SK-N-MC (cell line): Measurements from ENCODE around the gene ATP6V1G2.

Experiments used
- DNase-seq: peaks from one replicate; pipeline ENCODE4 v3.0.0-alpha.2; 2011; ENCODE audit warnings: low read depth, low spot score
- H3K27ac ChIP-seq: fragments of 200-600 bp; sonication (generic); 2 replicates; pipeline ENCODE4 v1.5.1; 2016; ENCODE audit warnings: mixed run types
- H3K36me3 ChIP-seq: fragments of 200-600 bp; sonication (generic); 2 replicates; pipeline ENCODE4 v1.6.1; 2017; ENCODE audit warnings: antibody characterized with exemption, low read length, mixed read lengths; ENCODE audit not compliant: insufficient read depth
- H3K4me3 ChIP-seq: fragments of 200-600 bp; sonication (generic); 2 replicates; pipeline ENCODE4 v1.5.1; 2016
- H3K9ac ChIP-seq: fragments of 200-600 bp; sonication (generic); 2 replicates; pipeline ENCODE4 v1.8.0; 2017; ENCODE audit warnings: mixed run types, mixed read lengths; ENCODE audit not compliant: insufficient read length
- H3K9me3 ChIP-seq: fragments of 200-600 bp; sonication (generic); 2 replicates; pipeline ENCODE4 v1.6.1; 2017; ENCODE audit warnings: low read depth, mild to moderate bottlenecking, antibody characterized with exemption, low read length, moderate library complexity, mixed read lengths
- EZH2 ChIP-seq: fragments of 200-600 bp; sonication (generic); IDR thresholded peaks from one replicate; pipeline ENCODE4 v1.6.1; 2017; ENCODE audit warnings: antibody characterized with exemption
- FOXP2 ChIP-seq: optimal IDR thresholded peaks from 2 replicates; pipeline ENCODE3; 2011; ENCODE audit warnings: mild to moderate bottlenecking, moderate library complexity; ENCODE audit not compliant: insufficient read depth; ENCODE audit errors: extremely low read length, control extremely low read depth
- POLR2AphosphoS5 ChIP-seq: IDR thresholded peaks from 2 replicates; pipeline ENCODE4 v1.6.1; 2012; ENCODE audit warnings: mild to moderate bottlenecking, low read depth, low read length, borderline replicate concordance

Gene ATP6V1G2

DNA sequence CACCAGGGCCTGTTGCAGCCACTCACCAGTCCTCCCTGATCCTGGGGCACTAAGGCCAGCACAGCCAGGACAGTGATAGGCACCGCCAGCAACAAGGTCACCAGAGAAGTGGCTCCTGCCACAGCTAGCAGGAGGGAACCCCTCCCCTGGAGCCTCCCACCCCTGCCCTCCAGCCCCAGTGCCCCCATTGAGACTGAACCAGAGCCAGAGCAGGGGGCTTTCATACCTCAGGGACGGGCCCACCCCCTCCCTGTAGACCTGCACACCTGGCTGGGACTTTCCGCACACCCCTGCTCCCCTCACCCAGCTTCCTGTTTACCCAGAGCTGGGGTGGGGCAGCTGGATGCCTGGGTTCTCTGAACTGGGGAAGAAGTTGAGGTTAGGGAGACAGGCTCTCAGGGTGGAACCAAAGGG, 35.8 kb upstream of the ATP6V1G2 start, which contains the start of gene LTB:
Gene LTB (minus strand): TSS at position 195 of the 414 bp plus-strand sequence. CDS start 7 bp downstream, at position 188.
- Histone ChIP-seq H3K9me3 (no peaks in the 10 kb centered on the region), H3K9ac (peak within 1 kb of the TSS; percentile 81), H3K27ac (no peak within 1 kb of the TSS), H3K36me3 (no peaks in the 10 kb centered on the region), H3K4me3 (peak within 1 kb of the TSS; percentile 88)
- no peak for DNase-seq
- TF ChIP-seq EZH2: no peak
- TF ChIP-seq FOXP2: no peak
- no peak for TF ChIP-seq POLR2AphosphoS5

DNA sequence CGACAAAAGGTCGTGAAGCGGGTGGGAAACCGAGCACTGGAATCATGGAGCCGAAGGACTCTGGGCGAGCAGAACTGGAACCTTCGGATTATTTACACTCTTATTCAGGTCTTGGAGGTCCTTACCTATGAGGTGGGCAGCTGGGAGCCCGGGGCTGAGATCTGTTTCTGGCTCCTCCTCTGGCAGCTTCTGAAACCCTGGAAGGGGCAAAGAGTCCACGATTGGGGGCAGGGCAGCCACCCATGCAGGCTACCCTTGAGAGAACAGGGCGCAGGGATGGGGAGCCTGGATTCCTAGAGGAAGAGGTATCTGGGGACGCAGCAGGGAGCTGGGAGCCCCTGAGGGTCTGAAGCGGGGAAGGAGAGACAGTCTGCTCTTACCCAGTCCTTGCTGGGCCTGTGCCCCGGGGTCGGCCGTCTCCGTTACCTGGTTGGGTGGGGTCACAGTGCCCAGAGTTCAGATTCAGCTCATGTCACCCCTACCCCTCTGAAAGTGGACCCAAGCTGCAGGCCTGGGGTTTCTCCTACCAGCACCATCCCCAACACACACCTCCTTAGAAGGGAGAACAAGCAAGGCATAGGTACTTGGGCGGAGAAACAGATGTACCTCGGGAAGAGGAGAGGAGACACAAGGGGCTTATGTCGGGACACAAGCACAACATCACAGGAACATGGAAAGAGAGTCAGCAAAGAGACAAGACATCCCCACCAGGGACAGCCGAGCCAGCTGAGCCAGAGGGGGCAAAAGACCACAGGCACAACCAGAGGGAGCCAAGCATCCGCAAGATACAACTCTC, 35.2 kb upstream of the ATP6V1G2 start:
- Histone ChIP-seq H3K9ac (peak overlapping the region; percentile 81), H3K27ac (no peak overlapping the region), H3K4me3 (peak overlapping the region; percentile 88), H3K9me3 (no peaks in the 10 kb centered on the region), H3K36me3 (no peaks in the 10 kb centered on the region)
- no peak for TF ChIP-seq EZH2
- TF ChIP-seq FOXP2: no peak
- no peak for TF ChIP-seq POLR2AphosphoS5
- no peak for DNase-seq

DNA sequence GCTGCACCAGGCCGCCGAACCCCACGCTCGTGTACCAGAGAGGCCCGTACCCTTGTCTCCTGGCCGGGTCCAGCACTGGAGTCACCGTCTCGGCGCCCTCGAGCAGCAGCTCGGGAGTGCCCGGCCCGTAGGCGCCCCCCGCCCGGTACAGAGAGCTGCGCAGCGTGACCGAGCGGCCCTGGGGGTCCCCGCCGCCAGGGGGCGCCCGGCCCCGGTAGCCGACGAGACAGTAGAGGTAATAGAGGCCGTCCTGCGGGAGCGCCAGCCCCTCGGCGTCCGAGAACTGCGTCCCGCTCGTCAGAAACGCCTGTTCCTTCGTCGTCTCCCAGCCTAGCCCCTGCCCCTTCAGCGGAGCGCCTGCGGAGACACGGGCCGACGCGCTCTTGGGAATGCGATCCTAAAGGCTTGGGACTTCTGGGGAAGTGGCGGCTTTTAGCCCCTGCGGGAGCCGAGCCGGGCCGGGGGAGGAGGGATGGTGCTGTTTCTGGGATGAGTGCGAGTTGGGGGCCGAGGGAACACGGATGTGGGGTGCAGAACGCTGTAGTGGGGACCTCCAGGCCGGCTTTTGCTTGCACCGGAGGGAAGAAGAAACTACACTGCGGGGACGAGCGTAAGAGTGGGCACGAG, 34.5 kb upstream of the ATP6V1G2 start:
- H3K4me3 ChIP-seq: peak overlapping the region; percentile 88
- no peaks in the 10 kb centered on the region for H3K36me3 ChIP-seq
- peak overlapping the region; percentile 81 for H3K9ac ChIP-seq
- H3K9me3 ChIP-seq: no peaks in the 10 kb centered on the region
- no peak for DNase-seq
- TF ChIP-seq POLR2AphosphoS5 (peak; percentile 74; the same call in 1 of the 2 replicates), EZH2 (no peak), FOXP2 (peak; percentile 26)
- no peak overlapping the region for H3K27ac ChIP-seq

DNA sequence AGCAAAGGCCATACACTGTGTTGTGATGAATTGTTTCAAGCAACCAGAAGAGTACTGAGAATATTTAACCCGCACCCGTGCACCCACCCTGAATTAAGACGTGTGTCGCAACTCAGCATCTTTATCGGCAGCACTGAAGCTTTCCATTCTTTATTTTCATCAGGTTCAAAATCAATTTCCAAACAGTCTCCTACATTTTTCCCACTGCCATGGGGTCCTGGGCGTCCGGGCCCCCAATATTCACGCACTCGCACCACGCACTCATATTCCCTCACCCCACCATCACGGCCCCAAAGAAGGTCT, 34.0 kb upstream of the ATP6V1G2 start:
- Histone ChIP-seq H3K9ac (peak overlapping the region; percentile 81), H3K4me3 (peak overlapping the region; percentile 88), H3K27ac (no peak overlapping the region), H3K9me3 (no peaks in the 10 kb centered on the region), H3K36me3 (no peaks in the 10 kb centered on the region)
- TF ChIP-seq FOXP2 (no peak), EZH2 (no peak), POLR2AphosphoS5 (no peak)
- DNase-seq: no peak

DNA sequence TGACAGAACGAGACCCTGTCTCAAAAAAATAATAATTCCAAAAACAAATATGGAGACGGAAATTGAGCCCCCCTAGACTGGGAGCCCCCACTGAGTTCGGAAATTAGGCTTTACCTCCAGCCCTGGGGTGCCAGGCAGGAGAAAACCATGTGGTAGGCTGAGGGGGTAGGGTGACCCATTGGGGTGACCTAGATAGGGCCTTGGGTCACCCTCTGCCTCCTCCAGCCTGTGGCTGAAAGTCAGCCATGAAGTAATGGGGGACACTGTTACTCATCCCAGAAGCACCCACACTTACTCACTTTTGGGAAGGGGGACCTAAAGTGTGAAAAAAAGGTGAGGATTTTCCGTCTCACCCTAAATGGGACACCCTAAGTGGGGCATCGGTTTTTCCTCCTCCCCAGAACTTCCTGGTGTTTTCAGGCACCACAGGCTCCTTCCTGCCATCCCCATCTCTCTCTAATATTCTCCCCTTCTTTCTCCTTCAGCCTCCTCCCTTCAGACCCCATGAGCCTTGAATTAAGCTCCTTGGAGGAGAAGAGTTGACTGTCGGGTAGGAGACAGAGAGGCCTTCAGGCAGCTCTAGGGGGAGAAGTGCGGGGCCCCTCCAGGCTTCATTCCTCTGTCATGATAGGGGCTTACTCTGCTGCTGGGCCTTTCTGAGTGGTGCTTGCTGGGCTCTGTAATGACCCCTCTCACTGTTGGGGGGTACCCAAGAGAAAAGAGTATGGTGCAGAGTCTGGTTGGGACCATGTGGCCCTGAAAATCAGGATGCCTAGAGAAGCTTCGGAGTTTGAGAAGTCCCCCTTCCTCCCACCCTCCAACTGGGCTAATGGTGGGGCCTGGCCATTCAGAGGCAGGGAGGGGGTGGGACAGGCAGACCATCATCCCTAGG, 33.4 kb upstream of the ATP6V1G2 start:
- no peak for DNase-seq
- H3K9ac ChIP-seq: no peak overlapping the region
- TF ChIP-seq EZH2: no peak
- no peak overlapping the region for H3K4me3 ChIP-seq
- H3K27ac ChIP-seq: no peak overlapping the region
- no peaks in the 10 kb centered on the region for H3K9me3 ChIP-seq
- no peaks in the 10 kb centered on the region for H3K36me3 ChIP-seq

DNA sequence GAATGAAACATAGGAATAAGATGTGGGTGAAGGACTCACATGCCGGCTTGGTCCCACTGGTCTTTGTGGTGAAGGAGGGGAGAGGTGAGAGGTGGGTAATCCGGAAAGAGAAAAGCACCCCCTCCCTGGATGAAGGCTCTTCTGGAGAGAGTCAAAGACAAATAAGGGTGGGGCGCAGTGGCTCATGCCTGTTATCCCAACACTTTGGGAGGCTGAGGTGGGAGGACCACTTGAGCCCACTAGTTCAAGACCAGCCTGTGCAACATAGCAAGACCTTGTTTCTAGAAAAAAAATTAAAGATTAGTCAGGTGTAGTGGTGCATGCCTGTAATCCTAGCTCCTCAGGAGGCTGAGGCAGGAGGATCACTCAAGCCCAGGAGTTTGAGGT, 32.7 kb upstream of the ATP6V1G2 start:
- Histone ChIP-seq H3K4me3 (no peak overlapping the region), H3K9ac (no peak overlapping the region), H3K27ac (no peak overlapping the region), H3K36me3 (no peaks in the 10 kb centered on the region), H3K9me3 (no peaks in the 10 kb centered on the region)
- no peak for TF ChIP-seq POLR2AphosphoS5
- TF ChIP-seq EZH2: no peak
- TF ChIP-seq FOXP2: no peak
- DNase-seq: no peak

DNA sequence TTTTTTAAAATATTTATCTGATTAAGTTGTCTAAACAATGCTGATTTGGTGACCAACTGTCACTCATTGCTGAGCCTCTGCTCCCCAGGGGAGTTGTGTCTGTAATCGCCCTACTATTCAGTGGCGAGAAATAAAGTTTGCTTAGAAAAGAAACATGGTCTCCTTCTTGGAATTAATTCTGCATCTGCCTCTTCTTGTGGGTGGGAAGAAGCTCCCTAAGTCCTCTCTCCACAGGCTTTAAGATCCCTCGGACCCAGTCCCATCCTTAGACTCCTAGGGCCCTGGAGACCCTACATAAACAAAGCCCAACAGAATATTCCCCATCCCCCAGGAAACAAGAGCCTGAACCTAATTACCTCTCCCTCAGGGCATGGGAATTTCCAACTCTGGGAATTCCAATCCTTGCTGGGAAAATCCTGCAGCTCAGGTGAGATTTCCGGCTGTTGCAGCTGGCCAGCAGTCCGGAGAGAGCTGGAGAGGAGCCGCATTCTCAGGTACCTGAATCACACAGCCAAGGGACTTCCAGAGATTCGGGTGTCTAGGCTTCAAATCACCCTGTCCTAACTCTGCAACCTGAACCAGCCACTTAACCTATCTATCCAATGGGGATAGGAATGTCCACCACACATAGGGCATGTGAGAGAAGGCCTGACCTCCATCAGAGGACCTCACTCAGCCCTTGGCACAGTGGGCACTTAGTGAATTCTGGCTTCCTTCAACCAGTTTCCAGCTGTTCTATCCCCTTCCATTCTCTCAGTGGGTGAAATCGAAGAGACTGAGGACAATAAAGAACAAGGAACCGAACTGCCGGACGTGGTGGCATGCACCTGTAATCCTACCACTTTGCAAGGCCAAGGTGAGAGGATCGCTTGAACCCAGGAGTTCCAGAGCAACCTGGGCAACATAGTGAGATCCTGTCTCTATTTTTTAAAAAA, 32.0 kb upstream of the ATP6V1G2 start:
- no peak overlapping the region for H3K4me3 ChIP-seq
- H3K9ac ChIP-seq: no peak overlapping the region
- no peaks in the 10 kb centered on the region for H3K9me3 ChIP-seq
- TF ChIP-seq EZH2: no peak
- TF ChIP-seq POLR2AphosphoS5: no peak
- no peak for TF ChIP-seq FOXP2
- DNase-seq: no peak
- no peaks in the 10 kb centered on the region for H3K36me3 ChIP-seq
- H3K27ac ChIP-seq: no peak overlapping the region

DNA sequence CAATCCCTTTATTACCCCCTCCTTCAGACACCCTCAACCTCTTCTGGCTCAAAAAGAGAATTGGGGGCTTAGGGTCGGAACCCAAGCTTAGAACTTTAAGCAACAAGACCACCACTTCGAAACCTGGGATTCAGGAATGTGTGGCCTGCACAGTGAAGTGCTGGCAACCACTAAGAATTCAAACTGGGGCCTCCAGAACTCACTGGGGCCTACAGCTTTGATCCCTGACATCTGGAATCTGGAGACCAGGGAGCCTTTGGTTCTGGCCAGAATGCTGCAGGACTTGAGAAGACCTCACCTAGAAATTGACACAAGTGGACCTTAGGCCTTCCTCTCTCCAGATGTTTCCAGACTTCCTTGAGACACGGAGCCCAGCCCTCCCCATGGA, 31.2 kb upstream of the ATP6V1G2 start:
- no peaks in the 10 kb centered on the region for H3K9me3 ChIP-seq
- no peak overlapping the region for H3K27ac ChIP-seq
- TF ChIP-seq POLR2AphosphoS5 (no peak), FOXP2 (no peak), EZH2 (no peak)
- DNase-seq: no peak
- H3K9ac ChIP-seq: no peak overlapping the region
- H3K36me3 ChIP-seq: no peaks in the 10 kb centered on the region
- no peak overlapping the region for H3K4me3 ChIP-seq
